GM19328 (cell line): ENCODE data around the gene NAALADL2.
"Not testable (repeated sequence)": the region's sequence is repeated elsewhere in the genome, so short reads cannot be mapped to it uniquely, and the experiment has no call there.

ENCODE experiments used
- ATAC-seq: cut with Tn5 transposase; IDR thresholded peaks from one replicate; pipeline ENCODE4 v1.9.1; 2021; ENCODE audit warnings: mild to moderate bottlenecking, moderate library complexity; ENCODE audit not compliant: unreplicated experiment

Gene NAALADL2

DNA sequence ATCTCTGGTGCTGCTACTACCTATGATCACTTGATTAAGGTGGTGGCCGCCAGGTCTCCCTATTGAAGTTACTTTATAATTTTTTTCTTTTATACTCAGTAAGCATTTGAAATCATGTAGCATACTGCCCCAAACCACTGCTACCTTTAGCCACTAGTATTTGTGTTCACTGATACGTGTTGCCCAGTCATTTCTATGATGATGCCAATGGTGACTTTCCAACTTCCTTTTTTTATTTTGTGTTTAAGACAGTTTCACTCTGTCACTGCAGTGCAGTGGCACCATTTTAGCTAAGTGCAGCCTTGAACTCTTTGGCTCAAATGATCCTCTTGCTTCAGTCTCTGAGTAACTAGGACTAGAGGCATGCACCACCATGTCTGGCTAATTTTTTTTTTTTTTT, 598.2 kb downstream of the NAALADL2 start:
- no peak for ATAC-seq

DNA sequence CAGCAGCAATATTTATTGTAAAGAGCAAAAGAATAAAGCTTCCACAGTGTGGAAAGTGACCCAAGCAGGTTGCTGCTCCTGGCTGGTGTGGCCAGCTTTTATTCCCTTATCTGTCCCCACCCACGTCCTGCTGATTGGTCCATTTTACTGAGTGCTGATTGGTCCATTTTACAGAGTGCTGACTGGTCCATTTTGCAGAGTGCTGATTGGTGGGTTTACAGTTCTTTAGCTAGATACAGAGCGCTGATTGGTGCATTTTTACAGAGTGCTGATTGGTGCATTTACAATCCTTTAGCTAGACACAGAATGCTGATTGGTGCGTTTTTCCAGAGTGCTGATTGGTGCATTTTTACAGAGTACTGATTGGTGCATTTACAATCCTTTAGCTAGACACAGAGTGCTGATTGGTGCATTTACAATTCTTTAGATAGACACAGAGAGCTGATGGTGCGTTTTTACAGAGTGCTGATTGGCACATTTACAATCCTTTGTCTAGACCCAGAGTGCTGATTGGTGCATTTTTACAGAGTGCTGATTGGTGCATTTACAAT, 601.8 kb downstream of the NAALADL2 start:
- not testable (repeated sequence) for ATAC-seq

- no peak for ATAC-seq
These were observed 605.2 kb downstream of the NAALADL2 start for GRCh38 chr3:175464362-175464761.

DNA sequence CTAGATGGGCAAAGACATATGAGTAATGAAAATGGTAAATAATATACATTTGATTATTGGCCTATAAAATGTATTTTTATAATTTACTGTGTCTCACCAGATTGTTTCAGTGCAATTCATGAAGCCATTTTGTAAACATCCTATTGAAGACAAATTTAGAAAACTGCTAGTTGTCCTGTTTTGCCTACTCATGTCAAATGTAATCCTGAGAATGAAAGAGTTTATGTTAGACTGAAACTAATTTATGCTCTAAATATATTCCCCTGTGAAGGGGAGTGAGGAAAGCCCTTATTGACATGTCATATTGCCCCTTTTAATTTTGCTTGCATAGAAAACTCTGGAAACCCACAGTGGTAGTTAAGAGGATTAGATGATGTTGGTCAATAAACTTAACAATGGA, 610.0 kb downstream of the NAALADL2 start:
- ATAC-seq, result no peak

- ATAC-seq, result no peak
These were observed 616.6 kb downstream of the NAALADL2 start for GRCh38 chr3:175475765-175476164.

- ATAC-seq, result no peak
These were observed 617.4 kb downstream of the NAALADL2 start for GRCh38 chr3:175476489-175476888.

DNA sequence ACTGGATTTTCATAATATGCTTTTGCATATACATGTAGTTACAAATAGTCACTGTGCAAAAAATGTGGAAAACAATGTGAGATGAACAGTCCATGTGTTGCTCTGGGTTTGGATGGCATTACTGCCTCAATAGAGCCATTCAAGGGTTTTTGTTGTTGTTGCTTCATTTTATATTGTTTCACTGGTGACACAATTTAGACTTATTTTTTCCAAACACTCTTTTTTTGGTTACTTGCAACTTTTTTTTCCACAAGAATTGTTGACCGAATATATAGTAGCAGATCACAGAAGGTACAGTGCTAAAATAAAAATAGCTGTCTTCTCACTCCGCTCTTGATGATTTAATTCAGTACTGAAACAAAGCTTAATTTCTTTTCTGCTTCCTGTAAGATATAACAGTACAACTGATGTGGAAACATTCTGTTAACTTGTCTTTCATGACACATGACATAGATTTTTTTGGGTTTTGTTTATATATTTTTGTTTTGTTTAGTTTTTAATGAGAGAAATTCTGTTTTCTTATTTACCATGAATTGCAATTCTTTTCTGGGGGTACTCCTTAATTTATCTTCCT, 618.6 kb downstream of the NAALADL2 start:
- ATAC-seq, result peak; percentile 65

DNA sequence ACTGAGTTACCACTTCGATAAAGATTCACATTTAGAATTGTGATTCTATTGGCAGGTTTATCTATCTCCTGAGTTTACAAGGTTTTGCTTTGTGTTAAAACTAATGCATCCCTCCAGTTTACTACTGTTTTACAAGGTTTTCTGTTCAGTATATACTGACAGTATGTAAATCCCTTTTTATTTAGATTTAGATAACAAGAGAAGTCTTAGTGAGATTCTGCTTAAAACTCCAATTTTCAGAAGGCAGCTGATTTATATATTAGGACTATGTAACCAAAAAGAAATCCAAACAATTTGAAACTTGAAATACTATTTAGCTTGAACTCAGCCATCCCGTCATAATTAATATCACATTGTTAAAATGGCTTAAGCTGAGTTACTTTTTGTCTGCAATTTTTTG, 619.2 kb downstream of the NAALADL2 start:
- no peak for ATAC-seq

DNA sequence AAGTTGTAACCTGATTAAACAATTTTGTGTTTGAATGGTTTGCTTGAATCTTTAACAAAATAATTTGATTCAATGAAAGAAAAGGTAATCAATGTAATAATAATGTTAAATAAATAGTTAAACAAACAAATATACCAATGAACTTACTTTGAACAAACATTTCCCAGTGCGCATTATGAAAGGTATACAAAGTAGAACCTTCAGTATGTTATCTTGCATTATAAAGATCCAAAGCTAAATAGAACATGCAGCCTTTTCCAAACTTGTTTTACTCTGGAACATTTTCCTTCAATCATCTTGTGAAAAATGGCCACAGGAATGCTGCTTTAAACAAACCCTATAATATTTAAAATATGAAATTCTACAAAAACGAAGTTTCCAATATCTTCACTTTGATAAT, 620.0 kb downstream of the NAALADL2 start:
- ATAC-seq, result no peak

GRCh38 chr3:175479800-175480199, 620.7 kb downstream of the NAALADL2 start:
- ATAC-seq, result no peak

DNA sequence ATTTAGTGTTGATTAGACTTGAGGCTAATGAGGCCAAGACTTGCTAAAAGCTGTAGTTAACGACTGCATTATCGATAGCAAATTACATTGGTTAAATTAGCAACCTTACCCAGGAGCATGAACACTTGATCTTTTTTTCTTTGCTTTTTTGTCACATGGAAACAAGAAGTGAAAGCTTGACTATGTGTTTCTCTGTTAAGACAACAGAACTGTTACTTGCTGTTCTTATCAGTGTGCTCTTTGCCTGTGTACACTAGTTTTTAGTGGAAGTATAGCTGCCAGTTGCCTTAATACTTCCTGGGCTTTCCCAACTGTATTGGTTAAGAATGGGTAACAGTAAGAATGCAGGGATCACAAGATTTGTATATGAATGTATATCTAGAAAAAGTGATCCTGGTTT, 625.5 kb downstream of the NAALADL2 start:
- ATAC-seq, result no peak

- no peak for ATAC-seq
These were observed 626.3 kb downstream of the NAALADL2 start for GRCh38 chr3:175485436-175485835.

DNA sequence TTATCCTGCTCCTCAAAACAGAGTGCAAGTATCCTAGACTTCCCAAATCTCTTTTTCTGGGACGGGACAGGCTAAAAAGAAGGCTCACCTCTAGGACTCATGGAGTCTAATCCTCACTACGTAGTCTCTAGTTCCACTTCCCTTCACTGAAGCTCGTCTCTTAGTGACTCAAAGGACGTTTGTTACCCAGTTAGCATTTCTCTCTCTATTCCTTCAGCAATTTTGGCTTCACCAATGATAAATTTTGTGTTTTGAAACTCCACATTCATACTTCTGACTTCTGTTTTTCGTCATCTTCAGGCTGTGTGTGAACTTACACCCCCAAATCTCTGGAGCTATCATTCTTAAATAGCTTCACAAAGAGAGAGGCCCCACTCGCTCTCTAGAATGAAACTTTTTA, 627.1 kb downstream of the NAALADL2 start:
- no peak for ATAC-seq

GRCh38 chr3:175489406-175489805, 630.3 kb downstream of the NAALADL2 start:
- peak; percentile 53 for ATAC-seq

GRCh38 chr3:175493301-175493700, 634.2 kb downstream of the NAALADL2 start:
- ATAC-seq, result no peak

DNA sequence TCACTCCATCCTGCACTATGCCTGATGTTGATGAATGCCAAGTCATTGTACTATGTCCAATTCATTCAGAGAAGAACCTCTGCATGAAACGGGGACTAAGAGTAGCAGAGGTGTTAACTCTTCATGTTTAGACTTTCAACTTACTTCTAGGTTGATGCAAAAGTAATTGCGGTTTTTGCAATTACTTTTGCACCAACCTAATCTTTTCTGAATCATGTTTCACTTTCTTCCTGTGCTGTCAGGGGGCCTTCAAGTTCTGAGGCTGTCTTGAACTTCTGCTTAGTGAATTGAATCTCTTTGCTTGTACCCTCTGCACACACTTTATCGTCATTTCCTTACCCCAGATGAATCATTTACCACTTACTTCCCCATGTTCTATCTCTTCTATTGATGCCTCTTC, 636.2 kb downstream of the NAALADL2 start:
- ATAC-seq, result no peak

- ATAC-seq, result no peak
These were observed 643.0 kb downstream of the NAALADL2 start for GRCh38 chr3:175502155-175502554.

DNA sequence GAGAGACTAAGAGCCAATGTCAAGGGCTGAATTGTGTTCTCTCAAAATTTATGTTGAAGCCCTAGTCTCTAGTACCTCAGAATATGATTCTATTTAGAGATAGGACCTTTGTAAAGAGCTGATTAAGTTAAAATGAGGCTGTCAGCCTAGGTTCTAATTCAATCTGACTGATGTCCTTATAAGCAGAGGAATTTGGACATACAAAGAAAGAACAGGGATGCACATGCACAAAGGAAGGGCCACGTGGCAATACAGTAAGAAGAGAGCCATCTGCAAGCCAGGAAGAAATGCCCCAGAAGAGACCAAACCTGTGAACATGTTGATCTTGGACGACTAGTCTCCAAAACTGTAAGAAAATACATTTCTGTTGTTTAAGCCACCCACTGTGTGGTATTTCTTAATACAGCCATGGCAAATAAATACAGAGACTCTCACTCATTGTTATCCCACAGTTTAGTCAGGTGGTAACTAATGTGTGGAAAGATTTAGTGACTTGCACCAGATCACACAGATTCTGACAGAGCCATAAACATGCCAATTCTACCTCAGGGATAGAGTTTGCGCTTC, 652.2 kb downstream of the NAALADL2 start:
- no peak for ATAC-seq

- no peak for ATAC-seq
These were observed 653.6 kb downstream of the NAALADL2 start for GRCh38 chr3:175512700-175513099.

- ATAC-seq, result peak; percentile 49
These were observed 659.3 kb downstream of the NAALADL2 start for GRCh38 chr3:175518459-175518858.

DNA sequence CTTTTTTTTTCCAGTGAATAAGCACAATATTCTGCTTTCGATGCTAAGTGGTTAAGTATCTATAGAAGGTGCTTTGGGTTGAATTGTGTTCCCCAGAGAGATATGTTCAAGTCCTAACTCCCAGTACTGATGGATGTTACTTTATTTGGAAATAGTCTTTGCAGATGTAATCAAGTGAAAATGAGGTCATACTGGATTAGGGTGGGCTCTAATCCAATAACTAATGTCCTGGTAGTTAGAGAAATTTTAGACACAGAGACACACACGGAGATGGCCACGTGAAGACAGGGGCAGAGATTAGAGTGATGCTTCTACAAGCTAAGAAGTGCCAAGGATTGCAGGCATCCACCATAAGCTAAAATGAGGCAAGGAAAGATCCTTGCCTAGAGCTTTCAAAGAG, 662.3 kb downstream of the NAALADL2 start:
- no peak for ATAC-seq

DNA sequence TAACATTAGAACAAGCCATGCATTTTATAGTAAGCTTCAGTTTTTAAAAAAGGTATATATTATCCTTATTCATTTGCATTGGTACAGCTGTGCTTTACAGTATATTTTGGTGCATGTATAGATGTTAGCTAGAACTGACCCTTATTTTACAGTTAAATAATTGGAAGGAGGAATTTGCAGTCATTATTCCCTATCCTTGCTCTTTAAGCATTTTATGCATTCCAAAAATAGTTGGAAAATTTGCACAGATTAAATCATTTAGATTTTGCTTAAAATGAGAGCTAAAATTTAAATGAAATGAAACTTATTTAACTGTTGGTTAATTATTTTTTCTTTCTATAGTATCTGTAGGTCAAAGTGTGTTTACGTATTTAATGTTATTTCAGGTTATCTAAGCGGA, 667.1 kb downstream of the NAALADL2 start:
- no peak for ATAC-seq
